NCI-H2029 treated with DMSO at 0.1 percent for 48 hours (cell line): Measurements from ENCODE around the gene PNPLA7.

Source experiments
- DNase-seq: peaks from one replicate; lab custom pipeline; 2025; lab: John Stamatoyannopoulos, UW

Gene PNPLA7

DNA sequence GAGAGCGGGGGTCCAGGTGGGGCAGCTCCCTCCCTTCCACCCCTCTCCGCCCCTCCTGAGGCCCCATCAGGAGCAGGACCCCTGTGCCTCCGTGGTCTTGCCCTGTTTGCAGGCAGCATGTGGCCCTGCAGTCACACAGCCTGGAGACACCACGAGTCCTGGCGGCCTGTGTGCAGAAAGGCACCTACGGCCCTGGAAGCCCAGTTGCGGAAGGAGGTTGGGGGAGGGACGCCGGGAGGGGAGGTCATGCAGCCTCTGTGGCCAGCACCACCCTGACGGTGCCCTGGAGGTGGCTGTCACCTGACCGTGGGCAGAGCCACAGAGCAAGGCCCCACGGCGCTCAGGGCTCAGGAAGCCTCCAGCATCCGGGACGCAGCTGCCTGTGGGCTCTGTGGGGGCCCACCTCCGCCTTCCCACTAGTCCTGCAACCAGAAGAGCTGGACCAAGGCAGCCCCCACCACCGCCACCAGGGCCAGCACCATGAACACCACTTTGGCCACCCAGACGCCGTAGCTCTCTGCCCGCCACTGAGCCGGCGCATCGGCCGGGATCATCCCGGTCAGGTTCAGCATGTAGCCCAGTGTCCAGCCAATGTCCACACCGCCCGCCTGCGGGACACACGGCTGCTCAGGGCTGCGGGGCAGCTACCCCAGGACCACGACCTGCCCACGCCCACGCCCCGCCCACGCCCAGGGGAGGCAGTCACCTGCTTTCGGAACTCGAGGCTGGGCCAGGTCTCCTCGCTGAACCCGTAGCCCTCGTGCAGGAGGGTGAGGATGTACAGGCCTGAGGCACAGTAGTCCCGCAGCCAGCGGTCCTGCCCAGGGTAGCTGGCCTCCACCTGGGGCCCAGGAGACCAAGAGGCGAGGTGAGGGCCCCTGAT lies 115.5 kb downstream of the PNPLA7 start:
- no peak for DNase-seq

DNA sequence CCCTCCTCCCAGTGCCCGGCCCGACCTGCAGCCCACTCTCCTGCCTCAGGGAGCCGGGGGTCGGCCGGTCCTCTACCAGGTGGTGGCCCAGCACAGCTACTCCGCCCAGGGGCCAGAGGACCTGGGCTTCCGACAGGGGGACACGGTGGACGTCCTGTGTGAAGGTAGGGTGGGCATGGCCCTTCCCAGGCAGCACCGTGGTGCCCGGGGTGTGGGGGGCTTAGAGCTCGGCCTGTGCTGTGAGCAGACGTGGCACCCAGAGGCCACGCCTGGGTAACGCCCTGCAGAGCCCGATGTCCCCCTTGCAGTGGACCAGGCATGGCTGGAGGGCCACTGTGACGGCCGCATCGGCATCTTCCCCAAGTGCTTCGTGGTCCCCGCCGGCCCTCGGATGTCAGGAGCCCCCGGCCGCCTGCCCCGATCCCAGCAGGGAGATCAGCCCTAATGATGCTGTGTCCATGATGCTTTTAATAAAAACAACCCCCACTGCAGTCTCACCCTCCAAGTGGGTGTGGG lies 116.2 kb downstream of the PNPLA7 start:
- DNase-seq = no peak

DNA sequence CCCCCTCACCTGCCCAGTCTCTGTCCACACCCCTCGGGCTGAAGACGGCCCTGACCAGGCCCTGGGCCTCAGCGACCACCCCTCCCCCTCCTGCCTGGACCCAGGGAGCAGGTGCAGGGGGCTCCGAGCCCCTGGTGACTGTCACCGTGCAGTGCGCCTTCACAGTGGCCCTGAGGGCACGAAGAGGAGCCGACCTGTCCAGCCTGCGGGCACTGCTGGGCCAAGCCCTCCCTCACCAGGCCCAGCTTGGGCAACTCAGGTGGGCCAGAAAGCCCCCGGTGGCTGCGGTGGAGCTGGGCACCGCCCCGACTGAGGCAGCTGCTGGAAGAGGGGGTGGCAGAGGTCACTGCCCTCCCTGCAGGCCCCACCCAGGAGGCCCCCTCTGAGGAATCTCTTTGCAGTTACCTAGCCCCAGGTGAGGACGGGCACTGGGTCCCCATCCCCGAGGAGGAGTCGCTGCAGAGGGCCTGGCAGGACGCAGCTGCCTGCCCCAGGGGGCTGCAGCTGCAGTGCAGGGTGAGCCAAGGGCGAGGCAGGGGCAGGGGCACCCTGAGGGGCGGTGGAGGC lies 116.8 kb downstream of the PNPLA7 start:
- DNase-seq = no peak

DNA sequence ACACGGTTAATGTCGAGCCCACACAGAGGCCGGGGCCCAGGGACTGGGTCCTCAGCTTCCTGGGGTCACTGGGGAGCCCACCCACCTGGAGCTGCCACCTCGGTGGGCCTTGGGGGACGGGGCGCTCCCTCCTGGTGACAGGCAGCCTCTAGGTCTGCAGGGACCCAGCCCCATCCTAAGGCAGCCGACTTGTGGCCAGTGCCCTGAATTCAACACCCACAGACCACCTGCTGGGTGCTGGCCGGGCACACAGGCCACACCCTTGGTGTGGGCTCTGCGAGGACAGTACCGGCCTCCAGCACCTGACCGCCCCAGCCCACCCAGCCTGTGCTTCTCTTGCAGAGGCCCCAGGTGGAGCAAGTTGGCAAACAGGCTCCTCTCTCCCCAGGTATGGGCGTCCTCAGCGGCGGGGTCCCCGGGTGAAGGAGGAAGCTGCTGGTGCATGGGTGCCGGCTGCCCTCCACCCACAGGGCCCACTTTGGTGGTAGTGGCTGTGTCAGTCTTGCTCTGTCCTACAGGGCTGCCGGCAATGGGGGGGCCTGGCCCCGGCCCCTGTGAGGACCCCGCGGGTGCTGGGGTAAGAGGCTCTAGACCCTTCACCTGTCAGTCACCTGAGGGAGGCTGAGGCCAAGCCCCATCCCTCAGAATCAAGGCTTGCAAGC lies 117.4 kb downstream of the PNPLA7 start:
- DNase-seq = no peak

DNA sequence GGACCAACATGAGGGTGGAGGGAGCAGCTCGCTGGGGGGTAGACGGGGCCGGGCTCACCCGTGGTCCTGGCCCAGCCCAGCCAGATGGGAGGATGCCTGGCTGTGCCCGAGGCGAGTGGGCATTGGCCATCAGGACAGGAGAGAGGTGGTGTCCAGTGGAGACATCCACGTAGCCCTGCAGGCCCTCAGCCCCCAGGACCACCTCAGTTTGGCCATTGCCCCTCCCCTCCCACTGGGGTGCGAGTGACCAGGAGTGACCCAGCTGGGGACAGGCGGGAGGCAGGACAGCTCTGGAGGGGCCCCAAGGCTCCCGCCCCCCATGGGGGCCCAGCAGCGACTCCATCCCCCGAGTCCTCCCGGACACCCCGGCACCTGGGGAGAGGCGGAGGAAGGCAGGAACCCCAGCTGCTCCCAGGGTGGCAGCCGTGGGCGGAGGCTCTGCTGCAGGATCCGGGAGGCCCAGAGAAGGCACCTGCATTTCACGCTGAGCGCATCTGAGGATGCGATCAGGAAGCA lies 118.7 kb downstream of the PNPLA7 start:
- no peak for DNase-seq

DNA sequence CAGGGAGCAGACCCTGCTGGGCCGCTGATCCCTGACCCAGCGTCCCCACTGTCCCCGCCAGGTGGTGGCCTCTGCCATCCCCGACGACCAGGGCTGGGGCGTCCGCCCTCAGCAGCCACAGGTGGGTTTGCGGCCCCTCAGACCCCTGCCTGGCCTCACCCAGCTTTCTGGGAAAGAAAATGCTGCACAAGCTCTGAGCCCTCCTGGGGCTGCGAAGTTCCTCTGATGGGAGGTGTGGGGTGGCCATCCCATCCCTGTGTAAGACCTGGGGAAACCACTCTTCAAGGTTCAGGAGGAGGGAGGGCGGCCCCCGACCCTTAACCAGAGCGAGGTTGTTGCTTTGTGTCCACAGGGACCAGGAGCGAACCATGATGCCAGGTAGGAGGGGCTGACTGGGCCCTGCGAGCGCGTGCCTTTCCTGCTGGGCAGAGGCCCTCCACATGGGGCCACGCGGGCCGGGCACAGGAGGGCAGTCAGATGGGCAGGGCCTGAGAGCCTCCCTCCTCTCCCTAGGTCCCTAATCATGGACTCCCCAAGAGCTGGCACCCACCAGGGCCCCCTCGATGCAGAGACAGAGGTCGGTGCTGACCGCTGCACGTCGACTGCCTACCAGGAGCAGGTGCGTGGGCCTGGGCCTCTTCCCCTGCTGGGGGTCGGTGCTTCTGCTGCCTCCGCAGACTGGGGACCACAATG lies 119.3 kb downstream of the PNPLA7 start:
- no peak for DNase-seq

DNA sequence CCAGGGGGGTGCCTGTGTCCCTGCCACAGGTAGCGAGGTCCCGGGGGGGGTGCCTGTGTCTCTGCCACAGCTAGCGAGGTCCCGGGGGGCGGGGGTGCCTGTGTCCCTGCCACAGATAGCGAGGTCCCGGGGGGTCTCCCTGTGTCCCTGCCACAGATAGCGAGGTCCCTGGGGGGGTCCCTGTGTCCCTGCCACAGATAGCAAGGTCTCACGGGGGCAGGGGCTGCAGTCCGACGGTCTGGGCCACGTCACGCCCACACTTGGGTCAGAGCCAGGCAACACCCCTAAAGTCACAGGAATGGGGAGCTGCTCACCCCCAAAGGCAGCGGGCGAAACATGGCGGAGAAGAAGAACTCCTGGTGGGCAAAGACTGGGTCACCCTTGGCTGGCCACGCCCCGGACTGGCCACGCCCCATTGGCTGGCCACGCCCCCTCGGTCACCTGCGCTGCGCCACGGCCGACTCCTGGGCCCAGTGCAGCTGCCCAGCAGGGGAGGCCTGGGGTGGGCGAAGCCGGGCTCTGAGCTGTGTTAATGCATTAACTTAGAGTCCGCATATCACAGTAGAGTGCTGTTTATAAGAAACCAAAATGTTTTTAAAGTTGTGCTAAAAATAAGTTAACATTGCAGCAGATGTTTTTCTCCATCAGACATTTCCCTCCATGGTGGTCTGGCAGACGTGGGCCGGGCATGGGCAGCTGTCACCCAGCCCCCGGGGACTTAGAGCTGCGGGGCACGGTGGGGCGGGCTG lies 120.1 kb downstream of the PNPLA7 start:
- DNase-seq = peak; percentile 46

DNA sequence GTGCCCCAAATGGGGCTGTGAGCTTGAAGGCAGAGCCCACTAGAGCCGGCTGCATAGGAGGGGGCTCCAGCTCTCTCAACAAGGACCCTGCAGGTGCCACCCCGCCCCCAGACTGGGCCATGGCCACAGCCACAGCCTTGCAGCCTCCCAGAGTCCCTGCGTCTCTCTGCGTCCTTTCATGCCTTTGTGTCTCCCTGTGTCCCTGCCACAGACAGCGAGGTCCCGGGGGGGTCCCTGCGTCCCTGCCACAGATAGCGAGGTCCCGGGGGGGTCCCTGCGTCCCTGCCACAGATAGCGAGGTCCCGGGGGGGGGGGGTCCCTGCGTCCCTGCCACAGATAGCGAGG lies 120.7 kb downstream of the PNPLA7 start:
- no peak for DNase-seq

DNA sequence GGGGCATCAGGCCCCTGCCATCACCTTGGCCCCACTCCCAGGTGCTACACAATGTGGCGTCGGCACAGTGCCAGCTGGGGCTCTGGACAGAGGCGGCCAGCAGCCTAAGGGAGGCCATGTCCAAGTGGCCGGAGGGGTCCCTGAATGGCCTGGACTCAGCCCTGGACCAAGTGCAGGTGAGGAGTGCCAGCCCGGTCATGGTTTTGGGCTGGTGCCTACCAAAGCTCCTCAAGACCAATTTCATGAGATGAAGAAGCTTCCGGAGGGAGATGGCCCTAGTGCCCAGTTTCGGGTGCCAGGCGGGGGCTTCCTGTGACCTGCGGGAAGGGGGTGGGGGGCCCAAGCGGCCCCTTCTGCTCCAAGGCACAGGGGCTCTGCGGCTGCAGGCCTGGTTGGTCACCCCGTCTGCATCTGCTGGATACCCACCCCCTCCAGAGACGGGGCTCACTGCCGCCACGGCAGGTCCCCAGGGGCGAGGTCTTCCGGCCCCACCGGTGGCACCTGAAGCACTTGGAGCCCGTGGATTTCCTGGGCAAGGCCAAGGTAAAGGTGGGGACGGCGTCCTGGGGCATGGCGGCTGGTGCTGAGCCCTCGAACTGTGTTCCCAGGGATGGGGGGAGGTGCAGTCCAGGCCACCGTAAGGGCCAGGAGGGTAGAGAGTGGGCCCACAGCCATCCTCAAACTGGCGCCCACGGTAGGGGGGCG lies 121.2 kb downstream of the PNPLA7 start:
- no peak for DNase-seq

DNA sequence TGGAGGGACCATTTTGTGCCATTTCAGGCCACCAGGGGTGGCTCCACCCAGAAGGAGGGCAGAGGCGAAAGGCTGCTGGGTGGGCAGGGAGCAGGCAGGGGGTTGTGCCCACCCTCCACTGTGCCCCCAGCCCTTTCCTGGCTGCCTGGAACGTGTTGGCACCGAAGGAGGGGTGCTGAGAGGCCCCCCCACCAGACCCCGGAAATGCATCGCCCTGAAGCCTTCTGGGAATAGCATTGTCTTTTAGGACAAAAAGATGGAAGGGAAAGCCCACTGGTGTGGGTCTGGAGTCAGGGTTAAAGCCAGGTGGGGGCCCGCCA lies 121.9 kb downstream of the PNPLA7 start:
- no peak for DNase-seq

DNA sequence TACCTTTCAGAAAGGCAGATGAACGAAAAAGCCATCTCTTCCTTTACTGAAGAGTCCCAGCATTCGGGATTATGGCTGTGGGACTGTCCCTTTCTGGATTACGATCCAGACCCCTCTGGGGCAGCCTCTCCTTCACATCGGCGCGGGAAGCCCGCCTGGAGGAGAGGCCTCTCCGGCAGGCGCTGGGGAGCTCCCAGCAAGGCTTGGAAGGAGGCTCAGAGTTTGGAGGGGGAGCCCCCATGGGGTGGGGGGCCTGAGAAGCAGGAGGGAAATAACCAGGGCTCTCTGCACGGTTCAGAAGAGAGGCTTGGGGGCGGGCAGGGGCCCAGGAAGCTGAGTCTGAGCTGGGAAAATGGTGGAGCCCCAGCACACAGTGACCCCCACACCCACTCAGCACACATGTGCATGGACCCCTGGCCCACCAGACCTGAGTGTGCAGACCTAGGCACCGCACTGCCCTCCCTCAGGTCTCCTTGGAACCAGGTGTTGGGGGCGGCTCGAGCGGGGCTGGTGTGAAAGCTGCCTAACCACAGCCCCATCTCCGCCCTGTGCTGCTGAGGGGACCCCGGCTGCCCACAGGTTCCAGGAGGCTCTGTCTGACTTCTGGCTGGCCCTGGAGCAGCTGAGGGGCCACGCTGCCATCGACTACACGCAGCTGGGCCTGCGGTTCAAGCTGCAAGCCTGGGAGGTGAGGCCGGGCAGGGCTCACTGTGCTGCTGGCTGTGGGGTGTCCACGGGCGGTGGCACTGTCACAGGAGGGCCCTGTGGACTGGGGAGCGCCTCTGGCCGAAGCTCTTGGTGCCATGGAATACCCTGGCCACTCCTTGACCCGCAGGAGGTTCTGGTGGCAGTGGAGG lies 122.5 kb downstream of the PNPLA7 start:
- DNase-seq = no peak

DNA sequence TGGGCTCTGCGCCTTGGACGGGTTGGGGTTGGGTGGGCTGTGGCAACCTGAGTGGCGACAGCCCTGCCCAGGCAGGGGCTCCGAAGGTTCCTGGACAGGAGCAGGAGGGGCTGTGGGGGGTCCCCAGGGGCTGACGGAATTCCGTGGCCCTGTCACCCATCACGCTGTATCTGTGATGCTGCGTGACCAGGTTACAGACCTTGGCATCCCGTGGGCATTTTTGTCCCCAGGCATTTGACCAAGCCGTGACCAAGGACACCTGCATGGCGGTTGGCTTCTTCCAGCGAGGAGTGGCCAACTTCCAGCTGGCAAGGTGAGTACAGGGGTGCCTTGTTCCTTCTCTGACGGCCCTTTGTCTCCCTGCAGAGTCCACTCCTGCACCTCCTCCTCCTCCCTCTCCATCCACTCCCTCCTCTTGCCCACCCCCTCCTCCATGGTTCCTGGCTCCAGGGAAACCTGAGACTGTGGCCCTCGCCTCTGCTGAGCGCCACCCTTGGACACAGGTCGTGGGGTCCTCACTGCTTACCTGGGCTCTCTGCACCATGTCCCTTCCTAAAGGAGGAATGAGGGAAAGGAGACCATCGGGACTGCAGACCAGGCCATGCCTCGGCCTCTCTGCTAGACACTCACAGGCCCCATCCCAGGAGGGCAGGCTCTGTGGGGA lies 124.1 kb downstream of the PNPLA7 start:
- no peak for DNase-seq

DNA sequence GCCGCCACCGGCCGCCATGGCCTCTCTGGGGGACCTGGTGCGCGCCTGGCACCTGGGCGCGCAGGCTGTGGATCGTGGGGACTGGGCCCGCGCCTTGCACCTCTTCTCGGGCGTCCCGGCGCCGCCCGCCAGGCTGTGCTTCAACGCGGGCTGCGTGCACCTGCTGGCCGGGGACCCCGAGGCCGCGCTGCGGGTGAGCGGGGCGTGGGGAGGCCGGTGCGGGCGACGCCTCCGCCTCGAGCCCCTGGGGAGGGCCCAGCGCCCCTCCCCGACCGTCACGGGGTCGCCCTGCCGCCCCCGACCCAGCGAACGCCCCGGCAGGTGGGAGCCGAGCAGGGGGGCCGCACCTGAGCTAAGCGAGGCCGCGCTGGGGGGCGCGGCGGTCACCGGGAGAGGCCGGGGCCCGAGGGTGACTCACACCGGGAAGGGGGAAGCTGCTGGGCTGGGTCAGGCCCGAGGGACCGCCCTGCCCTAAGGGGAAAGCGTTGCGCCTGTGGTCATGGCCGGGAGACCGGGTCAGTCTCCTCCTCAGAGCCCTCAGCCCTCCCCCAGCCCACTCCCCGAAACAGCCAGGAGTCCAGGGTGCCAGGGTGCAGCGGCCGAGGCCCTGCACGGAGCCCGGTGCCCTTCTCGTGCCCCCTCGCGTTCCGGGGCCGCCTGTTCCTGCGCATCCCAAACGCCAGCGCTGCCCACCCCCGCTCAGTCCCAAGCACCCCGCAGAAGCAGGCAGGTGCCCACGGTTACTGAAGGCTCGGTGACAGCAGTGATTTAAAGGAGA lies 126.5 kb downstream of the PNPLA7 start:
- DNase-seq = no peak

DNA sequence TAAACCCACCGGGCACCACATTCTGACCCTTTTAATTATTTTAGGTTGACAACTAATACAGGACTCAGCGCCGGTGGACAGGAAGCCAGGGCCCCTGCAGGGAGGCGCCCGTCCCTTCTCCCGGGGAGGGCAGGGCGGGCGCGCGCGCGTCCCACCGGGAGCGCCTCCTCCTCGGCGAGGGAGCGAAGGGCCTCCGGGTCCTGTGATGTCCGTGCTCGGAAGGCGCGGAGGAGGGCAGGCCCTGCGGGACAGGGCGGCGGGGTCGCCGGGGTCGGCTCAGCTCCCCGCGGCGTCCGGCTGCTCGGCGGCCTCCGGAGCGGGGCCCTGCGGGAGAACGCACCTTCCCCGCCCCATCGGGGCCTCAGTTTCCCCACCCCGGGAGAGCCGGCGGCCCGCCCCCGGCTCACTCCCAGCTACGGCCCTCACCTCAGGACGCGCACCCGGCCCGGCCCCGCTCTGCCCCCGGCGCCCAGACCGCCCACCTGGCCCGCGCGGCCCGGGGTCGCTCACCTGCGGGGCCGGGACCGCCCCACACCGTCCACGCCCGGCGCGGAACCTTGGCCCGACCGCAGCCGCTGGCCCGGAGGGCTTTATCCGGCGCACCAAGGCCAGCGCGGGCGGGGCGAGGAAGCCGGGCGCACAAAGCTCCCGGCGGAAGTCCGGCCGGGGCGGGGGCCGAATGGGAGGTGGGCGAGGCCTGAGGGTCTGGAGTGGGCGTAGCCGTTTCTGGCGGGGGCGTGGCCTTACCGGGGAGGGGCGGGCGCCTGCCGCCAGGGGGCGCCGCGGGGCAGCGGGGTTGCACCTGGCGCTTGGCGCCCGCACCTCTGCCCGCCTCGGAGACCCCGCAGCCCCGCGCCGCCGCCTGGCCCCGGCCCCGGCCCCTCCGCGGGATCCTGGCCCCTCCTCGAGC lies 127.3 kb downstream of the PNPLA7 start, which contains the start of the genes EXD3 and NOXA1:
TSS of gene EXD3 (minus strand) at position 559 of the 910 bp plus-strand sequence. CDS start 27,805 bp downstream, outside the sequence.
TSS of gene NOXA1 (plus strand) at position 790 of the 910 bp plus-strand sequence. CDS start 137 bp downstream, outside the sequence.
- peak; percentile 74 for DNase-seq

DNA sequence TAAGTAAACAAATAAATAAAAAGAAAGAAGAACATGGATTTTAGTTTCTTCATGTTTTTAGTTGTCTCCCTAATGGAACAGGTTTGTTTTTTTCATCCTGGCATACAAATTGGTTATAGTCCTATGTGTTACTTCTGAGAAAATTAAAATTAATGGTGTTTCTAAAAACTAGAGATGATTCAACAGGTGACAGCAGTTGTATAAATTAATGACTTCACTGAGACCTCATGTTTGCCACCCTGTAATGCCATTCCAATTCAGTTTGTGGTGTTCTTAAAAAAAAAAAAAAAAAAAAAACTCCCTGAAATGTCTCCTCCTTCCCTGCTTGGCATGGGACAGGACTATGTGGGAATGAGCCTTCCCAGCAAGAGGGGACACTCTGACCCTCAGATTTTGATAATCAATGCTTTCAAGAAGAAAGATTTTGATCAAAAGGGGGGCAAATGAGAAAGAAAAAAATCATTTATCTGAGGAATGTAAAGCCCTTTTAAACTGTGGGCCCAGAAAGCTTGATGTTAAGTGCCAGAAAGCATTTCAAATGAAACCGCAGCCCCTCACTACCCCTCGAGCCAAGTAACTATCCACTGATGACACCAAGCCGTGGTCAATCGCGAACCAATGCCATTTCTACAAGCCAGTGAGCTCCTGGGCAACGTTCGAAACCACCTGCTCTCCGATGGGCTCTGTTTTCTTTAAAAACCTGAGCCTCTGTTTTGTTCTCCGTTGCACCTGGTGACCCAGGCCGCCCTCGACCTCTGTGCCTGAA lies 128.2 kb downstream of the PNPLA7 start:
- no peak for DNase-seq
